Breast epithelium (tissue), 3 donors: Measurements from ENCODE around the gene OR9Q1.

ENCODE experiments used
- CTCF ChIP-seq, 3 donors: fragments of 450-650 bp; IDR thresholded peaks; one replicate each; pipeline ENCODE4 v1.5.1; 2016 to 2017; ENCODE audit warnings: antibody characterized with exemption in 3 of 3, mild to moderate bottlenecking in 3 of 3, moderate library complexity in 3 of 3
- POLR2A ChIP-seq: fragments of 450-650 bp; IDR thresholded peaks from one replicate; pipeline ENCODE4 v1.6.1; 2016; ENCODE audit warnings: antibody characterized with exemption, mild to moderate bottlenecking, moderate library complexity
- POLR2AphosphoS5 ChIP-seq, 3 donors: sonication (generic); formaldehyde crosslinking; IDR thresholded peaks; one replicate each; pipeline ENCODE4 v1.6.1; 2017; ENCODE audit warnings: antibody characterized with exemption in 3 of 3

- TF ChIP-seq POLR2A (no peak), POLR2AphosphoS5 (IDR thresholded peaks at IDR 0.05) (no peak), CTCF (IDR thresholded peaks at IDR 0.05) (no peak)
Measured at GRCh38 chr11:58142761-58143160, 119.1 kb downstream of the OR9Q1 start.
